Liver (tissue), 3 donors: Measurements from ENCODE around the gene COL4A3.

Source experiments
- FOXA2 ChIP-seq: IDR thresholded peaks from 2 replicates; pipeline ENCODE4 v1.6.1; 2016; ENCODE audit warnings: antibody characterized with exemption
- HNF4A ChIP-seq, 2 donors: conservative IDR thresholded peaks; 2 replicates each; pipeline ENCODE4 v1.6.1; 2016; ENCODE audit warnings: antibody characterized with exemption in 2 of 2, mild to moderate bottlenecking in 2 of 2
- HNF4G ChIP-seq: IDR thresholded peaks from 2 replicates; pipeline ENCODE4 v1.6.1; 2016; ENCODE audit warnings: antibody characterized with exemption
- JUND ChIP-seq, 2 donors: IDR thresholded peaks; 2 replicates each; pipeline ENCODE4 v1.6.1; 2016; ENCODE audit warnings: antibody characterized with exemption in 2 of 2
- NR2F2 ChIP-seq: IDR thresholded peaks from 2 replicates; pipeline ENCODE4 v1.6.1; 2016; ENCODE audit warnings: antibody characterized with exemption
- RAD21 ChIP-seq, 2 donors: IDR thresholded peaks; 2 replicates each; pipeline ENCODE4 v1.6.1; 2016; ENCODE audit warnings: antibody characterized with exemption in 2 of 2, mild to moderate bottlenecking in 2 of 2
- RXRA ChIP-seq, 2 donors: IDR thresholded peaks; 2 replicates each; pipeline ENCODE4 v1.6.1; 2017 to 2018; ENCODE audit warnings: antibody characterized with exemption in 2 of 2, mild to moderate bottlenecking in 1 of 2
- SP1 ChIP-seq: IDR thresholded peaks from 2 replicates; pipeline ENCODE4 v1.6.1; 2018; ENCODE audit warnings: antibody characterized with exemption, mild to moderate bottlenecking
- TAF1 ChIP-seq: conservative IDR thresholded peaks from 2 replicates; pipeline ENCODE4 v1.6.1; 2016; ENCODE audit warnings: antibody characterized with exemption, mild to moderate bottlenecking
- YY1 ChIP-seq: IDR thresholded peaks from 2 replicates; pipeline ENCODE4 v1.6.1; 2016; ENCODE audit warnings: antibody characterized with exemption, mild to moderate bottlenecking
- TF ChIP-seq, protein P1 (sequence below): fragments of 150-350 bp; IDR thresholded peaks from 2 replicates; pipeline ENCODE4 v1.5.1; 2017; ENCODE audit warnings: improper control_type of control experiment, low read depth, low read length; ENCODE audit not compliant: missing input control
- TF ChIP-seq, protein P2 (sequence below): IDR thresholded peaks from 2 replicates; pipeline ENCODE4 v1.6.1; 2016; ENCODE audit warnings: antibody characterized with exemption, mild to moderate bottlenecking
- TF ChIP-seq, protein P3 (sequence below): IDR thresholded peaks from 2 replicates; pipeline ENCODE4 v1.6.1; 2016; ENCODE audit warnings: antibody characterized with exemption
- TF ChIP-seq, protein P4 (sequence below): IDR thresholded peaks from 2 replicates; pipeline ENCODE4 v1.6.1; 2016; ENCODE audit warnings: antibody characterized with exemption
- donor health status: healthy.
- donor health status: healthy.

DNA sequence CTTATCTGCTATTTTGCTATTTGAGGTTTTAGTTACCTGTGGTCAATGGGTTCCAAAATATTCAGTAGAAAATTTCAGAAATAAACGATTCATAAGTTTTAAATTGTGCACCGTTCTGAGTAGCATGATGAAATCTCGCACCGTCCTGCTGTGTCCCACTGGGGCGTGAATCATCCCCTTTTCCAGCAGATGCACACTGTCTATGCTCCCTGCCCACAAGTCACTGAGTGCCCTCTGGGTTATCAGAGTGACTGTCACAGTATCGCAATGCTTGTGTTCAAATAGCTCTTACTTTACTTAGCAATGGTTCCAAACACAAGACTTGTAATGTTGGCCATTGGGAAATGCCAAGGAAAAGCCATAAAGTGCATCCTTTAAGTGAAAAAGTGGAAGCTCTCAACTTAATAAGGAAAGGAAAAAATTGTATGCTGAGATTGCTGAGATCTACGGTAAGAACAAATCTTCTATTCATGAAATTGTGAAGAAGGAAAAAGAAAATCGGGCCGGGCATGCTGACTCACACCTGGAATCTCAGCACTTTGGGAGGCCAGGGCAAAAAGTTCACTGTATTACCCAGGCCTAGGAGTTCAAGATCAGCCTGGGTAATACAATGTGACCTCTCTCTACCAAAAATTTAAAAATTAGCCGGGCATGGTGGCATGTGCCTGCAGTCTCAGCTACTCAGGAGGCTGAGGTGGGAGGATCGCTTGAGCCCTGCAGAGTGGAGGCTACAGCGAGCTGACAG lies 13.3 kb downstream of the COL4A3 start:
- TF ChIP-seq, protein P1, sequence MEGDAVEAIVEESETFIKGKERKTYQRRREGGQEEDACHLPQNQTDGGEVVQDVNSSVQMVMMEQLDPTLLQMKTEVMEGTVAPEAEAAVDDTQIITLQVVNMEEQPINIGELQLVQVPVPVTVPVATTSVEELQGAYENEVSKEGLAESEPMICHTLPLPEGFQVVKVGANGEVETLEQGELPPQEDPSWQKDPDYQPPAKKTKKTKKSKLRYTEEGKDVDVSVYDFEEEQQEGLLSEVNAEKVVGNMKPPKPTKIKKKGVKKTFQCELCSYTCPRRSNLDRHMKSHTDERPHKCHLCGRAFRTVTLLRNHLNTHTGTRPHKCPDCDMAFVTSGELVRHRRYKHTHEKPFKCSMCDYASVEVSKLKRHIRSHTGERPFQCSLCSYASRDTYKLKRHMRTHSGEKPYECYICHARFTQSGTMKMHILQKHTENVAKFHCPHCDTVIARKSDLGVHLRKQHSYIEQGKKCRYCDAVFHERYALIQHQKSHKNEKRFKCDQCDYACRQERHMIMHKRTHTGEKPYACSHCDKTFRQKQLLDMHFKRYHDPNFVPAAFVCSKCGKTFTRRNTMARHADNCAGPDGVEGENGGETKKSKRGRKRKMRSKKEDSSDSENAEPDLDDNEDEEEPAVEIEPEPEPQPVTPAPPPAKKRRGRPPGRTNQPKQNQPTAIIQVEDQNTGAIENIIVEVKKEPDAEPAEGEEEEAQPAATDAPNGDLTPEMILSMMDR = no peak
- TF ChIP-seq TAF1 (no peak), HNF4A (conservative IDR thresholded peaks at IDR 0.05) (no peak), NR2F2 (no peak), HNF4G (no peak), JUND (IDR thresholded peaks at IDR 0.05) (no peak), RXRA (IDR thresholded peaks at IDR 0.05) (no peak), RAD21 (IDR thresholded peaks at IDR 0.05) (no peak), YY1 (no peak), FOXA2 (no peak), SP1 (no peak)
- TF ChIP-seq, protein P2, sequence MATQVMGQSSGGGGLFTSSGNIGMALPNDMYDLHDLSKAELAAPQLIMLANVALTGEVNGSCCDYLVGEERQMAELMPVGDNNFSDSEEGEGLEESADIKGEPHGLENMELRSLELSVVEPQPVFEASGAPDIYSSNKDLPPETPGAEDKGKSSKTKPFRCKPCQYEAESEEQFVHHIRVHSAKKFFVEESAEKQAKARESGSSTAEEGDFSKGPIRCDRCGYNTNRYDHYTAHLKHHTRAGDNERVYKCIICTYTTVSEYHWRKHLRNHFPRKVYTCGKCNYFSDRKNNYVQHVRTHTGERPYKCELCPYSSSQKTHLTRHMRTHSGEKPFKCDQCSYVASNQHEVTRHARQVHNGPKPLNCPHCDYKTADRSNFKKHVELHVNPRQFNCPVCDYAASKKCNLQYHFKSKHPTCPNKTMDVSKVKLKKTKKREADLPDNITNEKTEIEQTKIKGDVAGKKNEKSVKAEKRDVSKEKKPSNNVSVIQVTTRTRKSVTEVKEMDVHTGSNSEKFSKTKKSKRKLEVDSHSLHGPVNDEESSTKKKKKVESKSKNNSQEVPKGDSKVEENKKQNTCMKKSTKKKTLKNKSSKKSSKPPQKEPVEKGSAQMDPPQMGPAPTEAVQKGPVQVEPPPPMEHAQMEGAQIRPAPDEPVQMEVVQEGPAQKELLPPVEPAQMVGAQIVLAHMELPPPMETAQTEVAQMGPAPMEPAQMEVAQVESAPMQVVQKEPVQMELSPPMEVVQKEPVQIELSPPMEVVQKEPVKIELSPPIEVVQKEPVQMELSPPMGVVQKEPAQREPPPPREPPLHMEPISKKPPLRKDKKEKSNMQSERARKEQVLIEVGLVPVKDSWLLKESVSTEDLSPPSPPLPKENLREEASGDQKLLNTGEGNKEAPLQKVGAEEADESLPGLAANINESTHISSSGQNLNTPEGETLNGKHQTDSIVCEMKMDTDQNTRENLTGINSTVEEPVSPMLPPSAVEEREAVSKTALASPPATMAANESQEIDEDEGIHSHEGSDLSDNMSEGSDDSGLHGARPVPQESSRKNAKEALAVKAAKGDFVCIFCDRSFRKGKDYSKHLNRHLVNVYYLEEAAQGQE = no peak
- TF ChIP-seq, protein P3, sequence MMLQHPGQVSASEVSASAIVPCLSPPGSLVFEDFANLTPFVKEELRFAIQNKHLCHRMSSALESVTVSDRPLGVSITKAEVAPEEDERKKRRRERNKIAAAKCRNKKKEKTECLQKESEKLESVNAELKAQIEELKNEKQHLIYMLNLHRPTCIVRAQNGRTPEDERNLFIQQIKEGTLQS = no peak
- TF ChIP-seq, protein P4, sequence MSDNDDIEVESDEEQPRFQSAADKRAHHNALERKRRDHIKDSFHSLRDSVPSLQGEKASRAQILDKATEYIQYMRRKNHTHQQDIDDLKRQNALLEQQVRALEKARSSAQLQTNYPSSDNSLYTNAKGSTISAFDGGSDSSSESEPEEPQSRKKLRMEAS = no peak
